B cell (primary cell): Measurements from ENCODE around the gene CC2D2A.

Experiments
- EZH2 ChIP-seq: IDR thresholded peaks from 2 replicates; pipeline ENCODE4 v1.6.1; 2012; ENCODE audit warnings: borderline replicate concordance, low read depth, mild to moderate bottlenecking, moderate library complexity, low read length; ENCODE audit not compliant: insufficient read depth, poor library complexity, severe bottlenecking
- TF ChIP-seq, protein P1 (sequence below): fragments of 200-600 bp; IDR thresholded peaks from one replicate; pipeline ENCODE4 v1.8.0; 2022; ENCODE audit warnings: antibody characterized with exemption, mild to moderate bottlenecking

- TF ChIP-seq, protein P1, sequence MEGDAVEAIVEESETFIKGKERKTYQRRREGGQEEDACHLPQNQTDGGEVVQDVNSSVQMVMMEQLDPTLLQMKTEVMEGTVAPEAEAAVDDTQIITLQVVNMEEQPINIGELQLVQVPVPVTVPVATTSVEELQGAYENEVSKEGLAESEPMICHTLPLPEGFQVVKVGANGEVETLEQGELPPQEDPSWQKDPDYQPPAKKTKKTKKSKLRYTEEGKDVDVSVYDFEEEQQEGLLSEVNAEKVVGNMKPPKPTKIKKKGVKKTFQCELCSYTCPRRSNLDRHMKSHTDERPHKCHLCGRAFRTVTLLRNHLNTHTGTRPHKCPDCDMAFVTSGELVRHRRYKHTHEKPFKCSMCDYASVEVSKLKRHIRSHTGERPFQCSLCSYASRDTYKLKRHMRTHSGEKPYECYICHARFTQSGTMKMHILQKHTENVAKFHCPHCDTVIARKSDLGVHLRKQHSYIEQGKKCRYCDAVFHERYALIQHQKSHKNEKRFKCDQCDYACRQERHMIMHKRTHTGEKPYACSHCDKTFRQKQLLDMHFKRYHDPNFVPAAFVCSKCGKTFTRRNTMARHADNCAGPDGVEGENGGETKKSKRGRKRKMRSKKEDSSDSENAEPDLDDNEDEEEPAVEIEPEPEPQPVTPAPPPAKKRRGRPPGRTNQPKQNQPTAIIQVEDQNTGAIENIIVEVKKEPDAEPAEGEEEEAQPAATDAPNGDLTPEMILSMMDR, result no peak
- TF ChIP-seq EZH2, result no peak
Measured at GRCh38 chr4:15544248-15544729, 74.6 kb downstream of the CC2D2A start.
